ENCODE data around the gene SLC25A44. TPM values are rescaled to one million over a fixed set of nuclear protein-coding genes. Genes with fewer than 3 reads are reported as not detected.

The SLC25A44 gene
- total and polyA plus RNA-seq, 2 of the 8 experiments (the other 6 are each of a cell fraction or from before 2014, with no cell fraction given): 23.4 to 32.1 TPM

GRCh38 chr1:156164125-156164831, 29.6 kb upstream of the SLC25A44 start:
- DNase-seq (ENCODE audit: low read depth in 1 of 2, low spot score in 2 of 2) (no peak), FAIRE-seq (no peak)
- peaks cover 0 to 9% (median 0%) of the 10 kb centered on the region in 4 experiments; a peak in 2 of 8 replicates for H3K36me3 ChIP-seq (ENCODE audit: control insufficient read depth in 2 of 4, insufficient read depth in 4 of 4, low read length in 3 of 4)
- H3K18ac ChIP-seq (ENCODE audit: extremely low read depth, low read length): no peak overlapping the region
- no peaks in the 10 kb centered on the region for H3K27me3 ChIP-seq (replicated peaks in 1 of 4; ENCODE audit: control insufficient read depth in 3 of 4, extremely low read depth in 1 of 4, insufficient read depth in 3 of 4, low read length in 3 of 4)
- no peak overlapping the region for H2BK15ac ChIP-seq (ENCODE audit: low read length)
- no peak overlapping the region for H2BK12ac ChIP-seq (ENCODE audit: low read depth, low read length)
- H3K14ac ChIP-seq (ENCODE audit: insufficient read length): no peak overlapping the region
- no peak overlapping the region for H3K4me3 ChIP-seq (ENCODE audit: extremely low read depth in 1 of 4, insufficient read depth in 2 of 4, low read depth in 3 of 4, low read length in 4 of 4)
- H2BK20ac ChIP-seq (ENCODE audit: low read length): no peak overlapping the region
- peaks cover 3 to 14% (median 9%) of the 10 kb centered on the region in 4 experiments; a peak in 6 of 7 replicates for H3K4me1 ChIP-seq (replicated peaks in 1 of 4; ENCODE audit: control insufficient read depth in 3 of 4, insufficient read depth in 4 of 4, low read length in 3 of 4)
- H4K8ac ChIP-seq (ENCODE audit: extremely low read depth, insufficient read depth, low read length): no peak overlapping the region
- H3K23ac ChIP-seq (ENCODE audit: insufficient read length): no peak overlapping the region
- no peaks in the 10 kb centered on the region for H3K9me3 ChIP-seq (ENCODE audit: insufficient read depth in 2 of 2, low read depth in 1 of 2, low read length in 1 of 2)
- ChIA-PET CTCF (ENCODE audit: partially characterized antibody) (interaction anchor here (0.6 to 7.5 kb wide), 9 partner anchors 10 to 159 kb away, joined by 3 to 65 read pairs (median 4); partner anchors contain the start of gene SLC25A44), POLR2A (ENCODE audit: partially characterized antibody) (interaction anchor here (0.8 to 5.1 kb wide), 8 partner anchors 12 to 65 kb away, joined by 3 to 27 read pairs (median 4); partner anchors contain the start of gene PMF1)
- H3K79me2 ChIP-seq (ENCODE audit: control insufficient read depth in 1 of 2, insufficient read depth in 2 of 2, low read length in 2 of 2): no peaks in the 10 kb centered on the region
- H4K5ac ChIP-seq (ENCODE audit: insufficient read length, low read depth, low read length): no peak overlapping the region
- no peak overlapping the region for H4K91ac ChIP-seq (replicated peaks; ENCODE audit: insufficient read length, low read length)
- WGBS, 2 experiments (ENCODE audit: extremely low coverage in 1 of 2, insufficient coverage in 1 of 2, insufficient read length in 1 of 2, insufficient replicate concordance in 2 of 2, low coverage in 1 of 2, low lambda C conversion rate in 2 of 2, missing lambda C conversion rate in 1 of 2): 88% methylated on average over 6 of the region's 6 CpGs; no CpG with 5 or more reads in 1 of the 2 experiments
- H4K20me1 ChIP-seq (replicated peaks in 1 of 2; ENCODE audit: control insufficient read depth in 1 of 2, insufficient read depth in 2 of 2, low read length in 2 of 2): no peaks in the 10 kb centered on the region
- H2AFZ ChIP-seq (ENCODE audit: low read length): no peak overlapping the region
- TF ChIP-seq BRCA1 (IDR thresholded peaks at IDR 0.05; ENCODE audit: low read depth, low read length) (no peak), MAFK (IDR thresholded peaks at IDR 0.05; ENCODE audit: low read depth, low read length) (no peak), CTBP2 (IDR thresholded peaks at IDR 0.05; ENCODE audit: borderline replicate concordance, insufficient read depth, insufficient read length, low read length) (no peak), RBBP5 (IDR thresholded peaks at IDR 0.05; ENCODE audit: borderline replicate concordance, low read depth, low read length) (no peak), SRF (IDR thresholded peaks at IDR 0.05; ENCODE audit: low read depth, low read length) (no peak), JUN (IDR thresholded peaks at IDR 0.05; ENCODE audit: low read depth, low read length) (no peak)
- no peak overlapping the region for H3K4ac ChIP-seq (replicated peaks; ENCODE audit: insufficient read length, low read depth, low read length)
- no peak overlapping the region for H2BK120ac ChIP-seq (replicated peaks; ENCODE audit: low read depth, low read length)
- H2BK5ac ChIP-seq (ENCODE audit: low read depth, low read length): no peak overlapping the region
- H3K79me1 ChIP-seq (ENCODE audit: low read depth, low read length): no peaks in the 10 kb centered on the region
- no peak overlapping the region for H3K56ac ChIP-seq (replicated peaks; ENCODE audit: insufficient read length, low read depth, low read length)
- no peak overlapping the region for H2AK5ac ChIP-seq (ENCODE audit: low read depth, low read length)
- no peak overlapping the region for H3K4me2 ChIP-seq (ENCODE audit: insufficient read depth in 1 of 2, low read depth in 2 of 2, low read length in 2 of 2)
- H3K23me2 ChIP-seq (ENCODE audit: low read depth, low read length): peaks cover 4% of the 10 kb centered on the region; the same call in 1 of the 2 replicates
- no peak overlapping the region for H3K27ac ChIP-seq (ENCODE audit: low read depth, low read length)
- H3K9ac ChIP-seq (replicated peaks in 1 of 4; ENCODE audit: extremely low read depth in 1 of 4, low read depth in 3 of 4, low read length in 3 of 4): no peak overlapping the region
